Activated CD4-positive, alpha-beta memory T cell treated with anti-CD3 and anti-CD28 coated beads, Interleukin-2, amount 10 ng/mL, durations not matched to agents 7 days and 5 days (primary cell): ENCODE data around the gene GSG1L. TPM values are rescaled to one million over a fixed set of nuclear protein-coding genes. Genes with fewer than 3 reads are reported as not detected.

Experiments used
- CTCF ChIA-PET: fragments of 350-600 bp; sonication (Branson Sonifier 250); formaldehyde crosslinking; loops from one replicate; lab custom pipeline; 2021; ENCODE audit warnings: antibody characterized with exemption, inconsistent platforms; lab: Charles Lee
- POLR2A ChIA-PET: fragments of 350-600 bp; sonication (Branson Sonifier 250); formaldehyde crosslinking; loops from one replicate; lab custom pipeline; 2021; ENCODE audit warnings: antibody characterized with exemption; lab: Charles Lee
- DNase-seq: peaks from one replicate; pipeline ENCODE4 v3.0.0-alpha.2; 2020
- H3K27ac Mint-ChIP-seq: one replicate; pipeline ENCODE4 v1.8.0; 2021; ENCODE audit warnings: mild to moderate bottlenecking, mixed read lengths
- H3K27me3 Mint-ChIP-seq: one replicate; pipeline ENCODE4 v1.8.0; 2021; ENCODE audit warnings: mixed read lengths
- H3K36me3 Mint-ChIP-seq: one replicate; pipeline ENCODE4 v1.8.0; 2021; ENCODE audit warnings: low read depth, mixed read lengths
- H3K4me1 Mint-ChIP-seq: one replicate; pipeline ENCODE4 v1.8.0; 2021; ENCODE audit warnings: mixed read lengths
- H3K4me3 Mint-ChIP-seq: one replicate; pipeline ENCODE4 v1.8.0; 2021; ENCODE audit warnings: mild to moderate bottlenecking, mixed read lengths
- H3K9me3 Mint-ChIP-seq: one replicate; pipeline ENCODE4 v1.8.0; 2021; ENCODE audit warnings: mixed read lengths
- total RNA-seq, 2 experiments: library from RNA; stranded (reverse); gene quantifications; one replicate each; pipeline ENCODE4 v1.2.3, GENCODE V29; 2021

GSG1L gene
- total RNA-seq, 2 experiments from 2014 or later: 0.55 TPM; not detected in 1

DNA sequence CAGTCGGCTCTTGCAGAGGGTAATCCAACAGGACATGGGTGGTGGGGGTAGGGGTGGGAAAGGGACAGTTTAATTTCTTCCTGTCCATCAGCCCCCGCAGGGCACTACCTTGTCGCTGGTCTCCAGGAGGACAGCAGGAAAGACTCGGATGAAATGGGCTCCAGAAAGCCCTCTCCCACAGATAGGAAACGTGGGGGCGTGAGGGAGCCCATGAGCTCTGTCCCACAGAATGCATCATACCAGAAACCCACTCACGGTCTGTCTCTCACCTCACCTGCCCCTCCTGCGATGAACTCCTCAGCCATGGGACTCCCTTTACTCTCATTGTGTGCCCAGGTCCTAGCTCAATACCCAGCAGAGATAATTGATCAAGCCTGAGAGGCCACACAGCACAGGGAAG, 240.1 kb downstream of the GSG1L start:
- no peak for DNase-seq
- POLR2A ChIA-PET: no interaction called here
- CTCF ChIA-PET: no interaction called here
- H3K9me3 Mint-ChIP-seq: no peaks in the 10 kb centered on the region
- no peak overlapping the region for H3K27ac Mint-ChIP-seq
- no peaks in the 10 kb centered on the region for H3K36me3 Mint-ChIP-seq
- H3K4me3 Mint-ChIP-seq: no peak overlapping the region
- H3K27me3 Mint-ChIP-seq: no peaks in the 10 kb centered on the region
- no peaks in the 10 kb centered on the region for H3K4me1 Mint-ChIP-seq

DNA sequence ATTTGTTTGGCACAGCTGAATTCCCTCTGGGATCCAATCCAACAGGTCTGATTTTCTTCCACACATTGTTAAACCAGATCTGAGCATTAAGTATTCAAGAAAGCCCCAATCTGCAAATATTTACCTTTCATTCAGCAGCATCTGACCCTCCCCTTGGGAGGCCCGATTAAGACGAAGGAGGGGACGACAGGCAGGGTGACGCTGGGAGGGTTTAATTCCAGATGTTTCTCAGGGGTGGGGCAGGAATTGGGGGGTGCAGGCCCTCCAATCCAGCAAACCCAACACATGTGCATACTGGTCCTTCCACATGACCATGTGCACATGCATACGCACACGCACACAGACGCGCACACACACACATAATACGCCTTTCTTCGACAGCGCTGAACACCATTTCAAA, 240.5 kb downstream of the GSG1L start:
- Mint-ChIP-seq H3K9me3 (no peaks in the 10 kb centered on the region), H3K4me1 (no peaks in the 10 kb centered on the region), H3K4me3 (no peak overlapping the region), H3K36me3 (no peaks in the 10 kb centered on the region), H3K27me3 (no peaks in the 10 kb centered on the region), H3K27ac (no peak overlapping the region)
- DNase-seq: no peak
- CTCF ChIA-PET: no interaction called here
- POLR2A ChIA-PET: no interaction called here

DNA sequence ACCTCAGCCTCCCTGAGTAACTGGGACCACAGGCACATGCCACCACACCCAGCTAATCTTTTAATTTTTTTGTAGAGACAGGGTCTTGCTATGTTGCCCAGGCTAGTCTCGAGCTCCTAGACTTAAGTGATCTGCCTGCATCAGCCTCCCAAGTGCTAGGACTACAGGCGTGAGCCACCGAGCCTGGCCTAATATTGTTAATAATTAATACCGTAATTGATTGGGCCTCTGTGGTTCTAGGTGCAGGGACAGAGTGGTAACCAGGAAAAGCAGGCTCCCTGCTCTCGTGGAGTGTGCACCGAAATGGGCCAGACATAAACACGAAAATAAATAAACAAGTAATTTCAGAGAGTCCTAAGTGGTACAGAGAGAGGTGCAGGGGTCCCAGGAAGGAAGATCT, 241.0 kb downstream of the GSG1L start:
- no peak for DNase-seq
- no peak overlapping the region for H3K27ac Mint-ChIP-seq
- no peaks in the 10 kb centered on the region for H3K27me3 Mint-ChIP-seq
- ChIA-PET POLR2A (no interaction called here), CTCF (no interaction called here)
- no peak overlapping the region for H3K4me3 Mint-ChIP-seq
- H3K4me1 Mint-ChIP-seq: no peaks in the 10 kb centered on the region
- H3K9me3 Mint-ChIP-seq: no peaks in the 10 kb centered on the region
- no peaks in the 10 kb centered on the region for H3K36me3 Mint-ChIP-seq

DNA sequence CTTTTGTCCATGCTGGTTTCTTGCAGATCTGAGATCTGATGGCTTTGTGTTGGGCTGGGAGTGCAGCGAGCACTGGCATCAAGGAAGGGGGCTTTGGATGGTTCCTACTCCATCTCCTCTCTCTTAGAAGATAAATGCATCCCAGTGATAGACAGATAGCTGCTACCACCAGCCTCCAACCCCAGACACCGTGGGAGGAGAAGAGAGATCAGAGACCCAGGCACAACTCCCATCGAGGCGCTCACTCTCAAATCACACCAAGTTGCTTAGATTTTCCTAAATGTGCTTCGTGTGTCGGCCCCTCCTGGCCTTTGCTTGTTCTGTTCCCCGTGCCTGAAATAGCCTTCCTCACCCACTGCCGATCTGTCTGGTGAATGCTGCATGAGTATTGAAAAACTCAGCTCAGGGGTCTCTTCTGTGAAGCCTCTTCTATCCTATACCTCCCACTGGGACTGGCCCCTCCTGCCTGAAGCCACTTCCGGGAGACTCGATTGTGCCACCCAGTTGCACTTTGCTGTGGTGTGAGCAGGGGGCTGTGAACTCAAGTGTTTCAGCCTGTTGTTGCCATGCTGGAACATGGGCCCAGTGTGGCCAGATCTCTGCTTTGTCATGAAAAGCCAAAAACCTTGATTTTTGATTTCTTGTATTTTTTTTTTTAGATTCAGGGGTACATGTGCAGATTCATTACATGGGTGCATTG, 242.7 kb downstream of the GSG1L start:
- Mint-ChIP-seq H3K27me3 (peaks cover 3% of the 10 kb centered on the region), H3K9me3 (no peaks in the 10 kb centered on the region), H3K36me3 (no peaks in the 10 kb centered on the region), H3K4me3 (no peak overlapping the region), H3K4me1 (no peaks in the 10 kb centered on the region), H3K27ac (no peak overlapping the region)
- no peak for DNase-seq
- POLR2A ChIA-PET: no interaction called here
- CTCF ChIA-PET: no interaction called here

DNA sequence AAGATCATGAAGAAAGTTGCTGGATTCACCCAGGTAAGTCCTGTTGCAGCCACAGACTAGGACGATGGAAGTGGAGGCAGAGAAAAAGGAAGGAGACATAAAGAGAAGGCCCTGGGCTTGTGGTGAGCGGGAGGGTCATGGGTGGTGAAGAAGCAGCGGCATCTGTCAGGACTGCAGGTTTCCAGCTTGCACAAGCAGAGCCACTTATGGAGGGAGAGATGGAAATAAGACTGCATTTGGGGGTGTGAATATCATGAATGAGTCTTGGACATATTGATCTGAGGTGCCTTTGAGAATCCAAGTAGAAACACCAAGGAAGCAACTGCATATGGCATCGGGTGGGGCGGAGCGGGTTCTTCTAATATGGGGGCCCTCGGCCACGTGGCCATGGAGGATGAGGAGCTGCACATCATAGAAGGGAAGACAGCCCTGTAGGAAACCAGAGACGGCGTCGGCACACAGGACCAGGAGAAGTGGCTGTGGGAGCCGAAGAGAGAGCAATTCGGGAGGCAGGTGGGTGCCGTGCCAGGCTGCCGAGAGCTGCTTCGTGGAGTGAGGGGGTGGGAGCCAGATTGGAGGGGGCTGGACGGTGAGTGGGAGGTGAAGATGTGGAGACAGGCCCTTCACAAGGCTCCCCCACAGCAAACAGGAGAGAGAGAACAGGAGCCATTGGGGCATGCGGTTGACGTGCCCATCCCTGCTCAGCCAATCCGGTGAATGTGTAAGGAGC, 243.5 kb downstream of the GSG1L start:
- H3K4me1 Mint-ChIP-seq: no peaks in the 10 kb centered on the region
- POLR2A ChIA-PET: no interaction called here
- no peak overlapping the region for H3K4me3 Mint-ChIP-seq
- no peaks in the 10 kb centered on the region for H3K36me3 Mint-ChIP-seq
- CTCF ChIA-PET: no interaction called here
- H3K27me3 Mint-ChIP-seq: peaks cover 5% of the 10 kb centered on the region
- no peak overlapping the region for H3K27ac Mint-ChIP-seq
- DNase-seq: no peak
- H3K9me3 Mint-ChIP-seq: no peaks in the 10 kb centered on the region

DNA sequence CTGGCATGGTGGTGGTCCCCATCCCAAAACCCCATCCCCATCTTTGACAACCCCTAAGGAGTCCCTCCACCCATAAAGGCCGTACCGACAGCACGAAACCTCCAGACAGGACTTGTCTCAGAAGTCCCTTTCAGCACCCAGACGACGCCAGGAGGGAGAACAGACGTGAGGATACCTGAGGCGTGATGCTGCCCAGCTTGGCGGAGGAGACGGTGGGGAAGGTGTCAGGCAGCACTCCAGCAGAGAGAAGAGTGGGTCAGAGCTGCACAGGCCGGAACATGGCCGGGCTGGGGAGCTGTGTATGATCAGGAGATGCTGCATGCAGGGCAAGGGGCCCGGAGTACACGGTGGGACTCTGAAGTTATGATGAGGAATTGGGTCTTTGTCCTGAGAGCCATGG, 244.2 kb downstream of the GSG1L start:
- DNase-seq: no peak
- Mint-ChIP-seq H3K9me3 (no peaks in the 10 kb centered on the region), H3K4me1 (no peaks in the 10 kb centered on the region), H3K27ac (no peak overlapping the region), H3K27me3 (peaks cover 5% of the 10 kb centered on the region), H3K4me3 (no peak overlapping the region), H3K36me3 (no peaks in the 10 kb centered on the region)
- CTCF ChIA-PET: no interaction called here
- POLR2A ChIA-PET: no interaction called here

DNA sequence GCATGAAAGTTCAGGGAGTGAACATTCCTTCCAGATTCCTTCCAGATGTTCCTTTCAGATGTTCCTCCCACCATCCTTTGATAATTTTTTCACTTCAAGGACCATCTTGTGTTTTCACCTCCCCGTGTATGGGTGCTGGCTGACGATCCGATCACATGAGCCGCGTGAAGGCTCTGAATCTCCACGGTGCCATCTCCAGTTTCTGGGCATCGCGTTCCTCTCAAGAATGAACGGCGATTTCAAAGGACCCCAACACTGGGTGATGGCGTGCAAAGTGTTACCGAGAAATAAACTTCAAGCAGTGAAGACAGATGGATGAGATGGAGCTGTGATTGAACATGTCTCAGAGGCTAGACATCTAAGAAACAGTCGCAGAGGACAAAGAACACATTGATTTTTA, 245.3 kb downstream of the GSG1L start:
- Mint-ChIP-seq H3K27me3 (peaks cover 5% of the 10 kb centered on the region), H3K36me3 (no peaks in the 10 kb centered on the region), H3K4me1 (no peaks in the 10 kb centered on the region), H3K9me3 (no peaks in the 10 kb centered on the region), H3K4me3 (no peak overlapping the region), H3K27ac (no peak overlapping the region)
- no peak for DNase-seq
- CTCF ChIA-PET: no interaction called here
- POLR2A ChIA-PET: interaction anchor here (0.8 kb wide), 1 partner anchor 786 kb away, joined by 3 read pairs; no protein-coding TSS in a partner anchor

DNA sequence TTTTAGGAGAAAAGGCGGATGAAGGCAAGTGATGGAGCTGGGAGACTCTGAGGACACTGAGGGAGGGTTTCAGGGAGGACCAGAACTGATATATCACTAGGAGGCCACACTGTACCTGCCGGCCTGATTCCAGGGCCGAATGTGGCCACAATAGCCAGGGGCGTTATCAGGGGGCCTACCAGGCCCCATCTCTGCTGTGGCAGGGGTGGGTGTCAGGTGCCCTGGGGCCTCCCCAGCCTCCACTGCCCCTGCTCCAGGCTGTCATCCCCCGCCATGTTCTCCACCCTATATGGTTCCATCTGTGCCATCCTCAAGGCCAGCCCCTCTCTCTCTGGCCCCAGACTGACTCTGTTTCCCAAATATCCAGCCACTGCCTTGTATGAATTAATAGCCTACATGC, 246.5 kb downstream of the GSG1L start:
- Mint-ChIP-seq H3K9me3 (no peaks in the 10 kb centered on the region), H3K27me3 (peaks cover 5% of the 10 kb centered on the region), H3K27ac (no peak overlapping the region), H3K4me3 (no peak overlapping the region), H3K4me1 (no peaks in the 10 kb centered on the region), H3K36me3 (no peaks in the 10 kb centered on the region)
- CTCF ChIA-PET: no interaction called here
- no peak for DNase-seq
- POLR2A ChIA-PET: no interaction called here

DNA sequence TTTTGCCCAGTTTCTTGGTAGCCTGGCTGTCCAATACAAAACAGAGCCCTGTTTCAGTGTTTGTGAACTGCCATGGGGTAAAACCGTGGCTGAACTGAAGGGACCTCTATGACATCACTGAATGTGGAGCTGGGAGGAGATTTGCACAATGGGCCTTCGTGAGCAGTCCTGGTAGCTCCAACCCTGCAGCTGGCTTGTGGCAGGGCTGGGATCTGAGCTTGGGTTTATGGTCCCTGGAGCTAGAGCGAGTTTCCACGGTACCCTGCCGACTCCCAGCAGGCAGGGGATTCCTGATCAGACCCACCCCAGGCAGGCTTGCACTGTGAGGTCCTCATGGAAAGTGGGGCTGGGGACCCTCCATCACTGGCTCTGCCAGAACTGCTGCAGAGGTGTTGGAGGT, 247.0 kb downstream of the GSG1L start:
- no peak for DNase-seq
- CTCF ChIA-PET: no interaction called here
- H3K27me3 Mint-ChIP-seq: peaks cover 5% of the 10 kb centered on the region
- POLR2A ChIA-PET: no interaction called here
- H3K36me3 Mint-ChIP-seq: no peaks in the 10 kb centered on the region
- H3K9me3 Mint-ChIP-seq: no peaks in the 10 kb centered on the region
- H3K4me1 Mint-ChIP-seq: no peaks in the 10 kb centered on the region
- H3K27ac Mint-ChIP-seq: no peak overlapping the region
- H3K4me3 Mint-ChIP-seq: no peak overlapping the region

DNA sequence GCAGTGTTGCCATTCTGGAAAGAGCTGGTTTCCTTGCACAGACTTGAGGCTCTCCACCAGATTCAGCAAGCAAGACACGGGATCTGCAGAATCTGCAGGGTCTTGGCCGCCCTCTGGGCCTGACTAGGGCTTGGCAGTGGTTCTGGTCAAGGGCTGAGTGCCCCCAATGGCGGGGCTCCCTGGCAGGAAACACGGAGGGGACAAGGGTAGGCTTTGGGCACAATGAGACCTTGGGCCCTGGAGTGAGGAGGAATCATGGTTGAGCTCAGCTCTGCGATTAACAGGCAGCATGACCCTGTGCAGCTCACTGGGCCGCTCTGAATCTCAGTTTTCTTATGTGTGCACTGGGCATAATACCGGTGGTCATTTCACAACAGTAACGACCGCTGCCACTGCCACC, 249.9 kb downstream of the GSG1L start:
- Mint-ChIP-seq H3K9me3 (no peaks in the 10 kb centered on the region), H3K4me3 (no peak overlapping the region), H3K36me3 (no peaks in the 10 kb centered on the region), H3K4me1 (no peaks in the 10 kb centered on the region), H3K27ac (no peak overlapping the region), H3K27me3 (peaks cover 5% of the 10 kb centered on the region)
- POLR2A ChIA-PET: no interaction called here
- CTCF ChIA-PET: no interaction called here
- DNase-seq: no peak

DNA sequence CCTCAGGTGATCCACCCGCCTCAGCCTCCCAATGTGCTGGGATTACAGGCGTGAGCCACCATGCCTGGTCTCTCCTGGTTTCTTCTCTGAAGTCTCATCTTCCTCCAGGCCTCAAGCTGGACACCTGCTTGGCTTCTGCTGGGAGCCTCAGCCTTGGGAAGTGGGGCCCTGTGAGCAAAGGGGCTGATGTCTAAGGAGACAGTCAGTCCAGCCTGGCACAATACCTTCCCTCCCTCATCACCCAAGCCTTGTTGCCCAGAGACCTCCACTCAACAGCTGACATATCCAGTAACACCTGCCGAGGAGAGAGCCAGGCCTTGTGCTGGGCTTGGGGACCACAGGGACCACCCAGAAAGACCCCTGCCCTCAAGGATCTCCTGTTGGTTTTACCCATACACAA, 251.6 kb downstream of the GSG1L start:
- no peaks in the 10 kb centered on the region for H3K9me3 Mint-ChIP-seq
- H3K27ac Mint-ChIP-seq: no peak overlapping the region
- H3K4me1 Mint-ChIP-seq: no peaks in the 10 kb centered on the region
- ChIA-PET POLR2A (no interaction called here), CTCF (no interaction called here)
- H3K27me3 Mint-ChIP-seq: peaks cover 4% of the 10 kb centered on the region
- no peak overlapping the region for H3K4me3 Mint-ChIP-seq
- no peaks in the 10 kb centered on the region for H3K36me3 Mint-ChIP-seq
- DNase-seq: no peak

DNA sequence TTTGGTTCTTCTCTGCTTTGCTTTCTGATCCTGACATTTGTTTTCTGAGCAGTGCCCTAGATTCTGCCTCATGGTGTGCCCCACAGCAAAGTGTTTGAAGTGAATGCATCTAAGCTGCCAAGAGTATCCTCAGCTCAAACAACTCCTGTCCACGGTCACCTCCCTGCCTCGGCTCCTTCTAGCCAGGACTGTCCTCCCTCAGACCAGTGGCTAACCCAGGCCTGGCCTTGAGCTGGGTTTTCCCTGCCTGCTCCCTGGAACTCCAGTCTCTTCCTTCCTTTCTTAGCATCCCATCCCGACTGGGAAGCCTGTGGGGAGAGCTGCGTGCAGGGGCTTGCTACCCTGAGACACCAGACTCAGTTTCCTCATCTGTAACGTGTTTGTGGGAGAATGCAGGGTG, 256.5 kb downstream of the GSG1L start:
- Mint-ChIP-seq H3K27me3 (peaks cover 10% of the 10 kb centered on the region), H3K4me3 (no peak overlapping the region), H3K9me3 (no peaks in the 10 kb centered on the region), H3K36me3 (no peaks in the 10 kb centered on the region), H3K27ac (no peak overlapping the region), H3K4me1 (peaks cover 7% of the 10 kb centered on the region)
- ChIA-PET CTCF (no interaction called here), POLR2A (no interaction called here)
- DNase-seq: no peak

DNA sequence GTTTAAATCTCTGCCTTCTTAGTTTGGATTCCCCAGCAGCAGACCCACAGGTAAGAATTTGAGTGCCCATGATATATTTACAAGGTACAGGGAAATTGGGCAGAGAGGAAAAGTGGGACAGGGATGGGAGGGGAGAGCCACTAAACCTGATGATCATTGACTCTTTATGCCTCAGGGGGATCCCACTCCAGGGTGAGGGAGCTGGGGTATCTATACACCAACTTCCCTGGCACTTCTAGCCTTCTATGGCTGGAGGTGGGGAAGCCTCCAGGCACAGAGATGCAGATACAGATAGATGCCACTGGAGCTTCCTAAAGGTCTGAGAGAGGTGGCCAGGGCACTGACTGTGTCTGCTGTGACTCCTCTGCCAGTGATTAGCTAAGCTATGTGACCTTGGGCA, 257.1 kb downstream of the GSG1L start:
- CTCF ChIA-PET: no interaction called here
- peaks cover 7% of the 10 kb centered on the region for H3K4me1 Mint-ChIP-seq
- H3K27me3 Mint-ChIP-seq: peaks cover 10% of the 10 kb centered on the region
- H3K9me3 Mint-ChIP-seq: no peaks in the 10 kb centered on the region
- POLR2A ChIA-PET: no interaction called here
- no peak overlapping the region for H3K27ac Mint-ChIP-seq
- no peaks in the 10 kb centered on the region for H3K36me3 Mint-ChIP-seq
- DNase-seq: no peak
- H3K4me3 Mint-ChIP-seq: no peak overlapping the region

DNA sequence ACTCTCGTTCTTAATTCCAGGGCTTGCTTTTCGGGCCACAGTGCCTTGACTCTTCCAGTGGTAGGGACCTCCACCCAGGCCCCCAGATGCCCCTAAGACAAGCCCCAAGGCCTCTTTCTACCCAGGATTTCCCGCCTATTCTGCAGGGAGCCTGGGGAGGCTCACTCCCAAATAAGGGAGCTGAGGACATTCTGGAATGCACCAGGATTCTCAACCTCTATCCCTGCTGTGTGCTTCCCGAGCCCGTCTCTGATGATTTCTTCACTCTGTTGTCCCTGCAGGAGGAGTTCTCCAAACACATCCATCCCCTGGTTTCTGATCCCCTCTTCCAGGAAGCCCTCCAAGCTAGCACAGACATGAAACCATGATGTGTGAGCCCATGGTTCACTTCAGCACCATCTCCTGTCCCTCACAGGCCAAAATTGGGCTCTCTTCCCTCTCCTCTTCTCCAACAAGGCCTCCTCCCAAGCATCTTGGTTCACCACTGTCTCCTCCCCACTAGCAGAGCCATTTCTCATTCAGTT, 257.6 kb downstream of the GSG1L start:
- peaks cover 7% of the 10 kb centered on the region for H3K4me1 Mint-ChIP-seq
- H3K36me3 Mint-ChIP-seq: no peaks in the 10 kb centered on the region
- POLR2A ChIA-PET: no interaction called here
- H3K27ac Mint-ChIP-seq: no peak overlapping the region
- no peaks in the 10 kb centered on the region for H3K9me3 Mint-ChIP-seq
- H3K27me3 Mint-ChIP-seq: peaks cover 10% of the 10 kb centered on the region
- CTCF ChIA-PET: no interaction called here
- no peak overlapping the region for H3K4me3 Mint-ChIP-seq
- DNase-seq: no peak
